ENCODE measurements around the gene ISM1. TPM values are rescaled to one million over a fixed set of nuclear protein-coding genes. Genes with fewer than 3 reads are reported as not detected.

Gene ISM1
- total and polyA plus RNA-seq, 9 donors: 0.10 to 3.6 (median 0.31) TPM; not detected in 1

DNA sequence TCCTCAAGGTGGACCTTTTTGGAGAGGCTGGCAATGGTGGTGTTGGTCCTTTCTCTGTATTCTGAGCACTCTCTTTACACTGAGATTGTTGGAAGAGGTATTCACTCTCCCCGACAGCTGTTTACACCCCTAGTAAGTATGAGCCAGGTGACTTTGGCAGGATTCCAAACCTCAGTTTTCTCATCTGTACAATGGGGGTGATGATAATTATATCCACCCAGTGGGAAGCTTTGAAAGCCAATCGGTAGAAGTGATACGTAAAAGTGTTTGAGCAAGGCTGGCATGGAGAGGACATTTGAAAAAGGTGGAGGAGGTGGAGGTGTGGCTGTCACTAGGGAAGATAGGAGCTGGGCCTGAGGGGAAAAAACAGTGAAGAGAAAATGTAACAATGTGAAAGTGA lies 35.5 kb downstream of the ISM1 start:
- Histone ChIP-seq H3K4me3 (no peak overlapping the region), H3K9me3 (no peaks in the 10 kb centered on the region), H3K27me3 (no peaks in the 10 kb centered on the region), H3K4me1 (ENCODE audit: insufficient read depth) (no peaks in the 10 kb centered on the region), H3K27ac (no peak overlapping the region), H3K36me3 (no peaks in the 10 kb centered on the region)
- intact Hi-C loops (cut with DNase I): no loop called here
- TF ChIP-seq POLR2A (IDR thresholded peaks at IDR 0.05) (no peak), EP300 (IDR thresholded peaks at IDR 0.05) (no peak)
- TF ChIP-seq, protein P1, sequence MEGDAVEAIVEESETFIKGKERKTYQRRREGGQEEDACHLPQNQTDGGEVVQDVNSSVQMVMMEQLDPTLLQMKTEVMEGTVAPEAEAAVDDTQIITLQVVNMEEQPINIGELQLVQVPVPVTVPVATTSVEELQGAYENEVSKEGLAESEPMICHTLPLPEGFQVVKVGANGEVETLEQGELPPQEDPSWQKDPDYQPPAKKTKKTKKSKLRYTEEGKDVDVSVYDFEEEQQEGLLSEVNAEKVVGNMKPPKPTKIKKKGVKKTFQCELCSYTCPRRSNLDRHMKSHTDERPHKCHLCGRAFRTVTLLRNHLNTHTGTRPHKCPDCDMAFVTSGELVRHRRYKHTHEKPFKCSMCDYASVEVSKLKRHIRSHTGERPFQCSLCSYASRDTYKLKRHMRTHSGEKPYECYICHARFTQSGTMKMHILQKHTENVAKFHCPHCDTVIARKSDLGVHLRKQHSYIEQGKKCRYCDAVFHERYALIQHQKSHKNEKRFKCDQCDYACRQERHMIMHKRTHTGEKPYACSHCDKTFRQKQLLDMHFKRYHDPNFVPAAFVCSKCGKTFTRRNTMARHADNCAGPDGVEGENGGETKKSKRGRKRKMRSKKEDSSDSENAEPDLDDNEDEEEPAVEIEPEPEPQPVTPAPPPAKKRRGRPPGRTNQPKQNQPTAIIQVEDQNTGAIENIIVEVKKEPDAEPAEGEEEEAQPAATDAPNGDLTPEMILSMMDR (IDR thresholded peaks at IDR 0.05): no peak
- 91 to 96% (median 95%) methylated on average over 3 of the region's 3 CpGs for WGBS, 3 donors
- no peak for DNase-seq

GRCh38 chr20:13259921-13260320 lies 38.8 kb downstream of the ISM1 start:
- DNase-seq: no peak
- H3K4me1 ChIP-seq (ENCODE audit: insufficient read depth): no peaks in the 10 kb centered on the region
- no peaks in the 10 kb centered on the region for H3K27me3 ChIP-seq
- H3K4me3 ChIP-seq: no peak overlapping the region
- TF ChIP-seq POLR2A (IDR thresholded peaks at IDR 0.05) (no peak), EP300 (IDR thresholded peaks at IDR 0.05) (no peak)
- TF ChIP-seq, protein P1 (IDR thresholded peaks at IDR 0.05): no peak
- H3K9me3 ChIP-seq: no peaks in the 10 kb centered on the region
- intact Hi-C loops (cut with DNase I): no loop called here
- no peaks in the 10 kb centered on the region for H3K36me3 ChIP-seq
- no peak overlapping the region for H3K27ac ChIP-seq
- WGBS, 3 donors: 81 to 98% (median 90%) methylated on average over 3 of the region's 3 CpGs

GRCh38 chr20:13260650-13261279 lies 39.7 kb downstream of the ISM1 start:
- 69 to 74% (median 73%) methylated on average over 7 of the region's 7 CpGs for WGBS, 3 donors
- Histone ChIP-seq H3K4me3 (no peak overlapping the region), H3K27me3 (no peaks in the 10 kb centered on the region), H3K36me3 (no peaks in the 10 kb centered on the region), H3K4me1 (ENCODE audit: insufficient read depth) (no peaks in the 10 kb centered on the region), H3K9me3 (no peaks in the 10 kb centered on the region), H3K27ac (no peak overlapping the region)
- TF ChIP-seq POLR2A (IDR thresholded peaks at IDR 0.05): no peak
- TF ChIP-seq EP300 (IDR thresholded peaks at IDR 0.05): no peak
- TF ChIP-seq, protein P1 (IDR thresholded peaks at IDR 0.05): no peak
- DNase-seq: no peak
- intact Hi-C loops (cut with DNase I): no loop called here

GRCh38 chr20:13261460-13262301 lies 40.6 kb downstream of the ISM1 start:
- no peaks in the 10 kb centered on the region for H3K4me1 ChIP-seq (ENCODE audit: insufficient read depth)
- peak in 1 of 5 donors; percentile 37 for DNase-seq
- no peak for TF ChIP-seq EP300 (IDR thresholded peaks at IDR 0.05)
- TF ChIP-seq POLR2A (IDR thresholded peaks at IDR 0.05): no peak
- TF ChIP-seq, protein P1 (IDR thresholded peaks at IDR 0.05): no peak
- no peak overlapping the region for H3K27ac ChIP-seq
- WGBS, 3 donors: 87 to 89% (median 87%) methylated on average over 8 of the region's 8 CpGs
- no peaks in the 10 kb centered on the region for H3K36me3 ChIP-seq
- intact Hi-C loops (cut with DNase I): no loop called here
- H3K27me3 ChIP-seq: no peaks in the 10 kb centered on the region
- no peak overlapping the region for H3K4me3 ChIP-seq
- no peaks in the 10 kb centered on the region for H3K9me3 ChIP-seq
